GM18511 (cell line): ENCODE data around the gene SCAF1.

ENCODE experiments used
- ATAC-seq: cut with Tn5 transposase; IDR thresholded peaks from one replicate; pipeline ENCODE4 v1.9.1; 2021; ENCODE audit warnings: mild to moderate bottlenecking, moderate library complexity; ENCODE audit not compliant: unreplicated experiment

The SCAF1 gene

GRCh38 chr19:49662011-49662410 lies 20.0 kb downstream of the SCAF1 start:
- ATAC-seq = no peak

GRCh38 chr19:49663224-49663623 lies 21.2 kb downstream of the SCAF1 start:
- ATAC-seq = no peak

GRCh38 chr19:49664171-49665035 lies 22.4 kb downstream of the SCAF1 start:
- no peak for ATAC-seq

DNA sequence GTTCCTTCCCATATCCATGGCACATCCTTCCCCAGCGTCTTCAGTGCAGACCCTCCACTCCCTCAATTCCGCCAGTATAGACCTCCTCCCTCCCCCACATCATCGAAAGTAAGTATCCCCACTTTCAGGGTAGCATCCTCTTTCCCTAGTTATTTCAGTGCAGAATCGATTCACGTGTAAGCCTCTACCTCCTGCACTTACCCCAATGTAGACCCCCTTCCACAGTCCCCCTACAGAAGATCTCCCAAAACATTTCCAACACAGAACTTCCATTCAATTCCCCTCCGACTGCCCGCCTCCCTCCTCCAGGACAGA lies 23.0 kb downstream of the SCAF1 start:
- ATAC-seq = no peak

DNA sequence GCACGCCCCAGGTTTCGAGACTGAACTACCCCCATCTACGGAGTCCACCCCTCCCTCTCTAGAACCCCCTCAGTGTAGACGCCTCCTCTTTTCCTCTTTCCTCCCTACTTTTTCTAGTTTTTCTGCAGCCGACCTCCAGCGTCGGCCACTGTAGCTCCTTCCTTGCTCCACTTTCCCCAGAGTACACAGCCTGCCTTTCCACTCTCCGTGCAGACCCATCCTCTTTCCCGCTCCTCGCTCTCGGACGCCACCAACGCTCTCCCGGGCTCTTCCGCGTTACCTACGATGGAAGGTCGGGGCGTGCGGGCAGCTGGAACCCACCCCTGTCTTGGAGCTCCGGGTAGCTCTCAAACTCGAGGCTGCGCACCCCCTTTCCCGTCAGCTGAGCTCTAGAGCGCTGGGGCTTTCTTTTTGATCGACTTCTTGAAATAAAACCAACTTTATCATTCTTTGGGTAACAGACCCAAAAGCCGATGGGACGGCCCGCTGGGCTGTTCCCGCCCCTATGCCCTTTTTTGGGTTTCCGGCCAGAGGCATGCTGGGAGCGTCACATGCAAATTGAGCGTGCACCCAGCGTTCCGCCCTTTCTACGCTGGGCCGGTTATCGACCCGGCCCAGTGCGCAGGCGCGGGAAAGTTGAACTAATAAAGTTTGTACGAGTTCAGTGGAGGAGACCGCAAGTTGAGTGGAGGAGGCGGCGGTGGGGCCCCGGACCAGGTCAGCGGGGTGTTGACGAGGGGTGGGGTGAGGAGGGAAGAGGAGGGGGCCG lies 23.5 kb downstream of the SCAF1 start, which contains the start of the genes BCL2L12 and IRF3:
Gene BCL2L12, plus strand, starts transcription at position 583 of the 769 bp plus-strand sequence. CDS start 760 bp downstream, outside the sequence.
Gene IRF3, minus strand, starts transcription at position 507 of the 769 bp plus-strand sequence. CDS start 1,019 bp downstream, outside the sequence.
- peak; percentile 80 for ATAC-seq

DNA sequence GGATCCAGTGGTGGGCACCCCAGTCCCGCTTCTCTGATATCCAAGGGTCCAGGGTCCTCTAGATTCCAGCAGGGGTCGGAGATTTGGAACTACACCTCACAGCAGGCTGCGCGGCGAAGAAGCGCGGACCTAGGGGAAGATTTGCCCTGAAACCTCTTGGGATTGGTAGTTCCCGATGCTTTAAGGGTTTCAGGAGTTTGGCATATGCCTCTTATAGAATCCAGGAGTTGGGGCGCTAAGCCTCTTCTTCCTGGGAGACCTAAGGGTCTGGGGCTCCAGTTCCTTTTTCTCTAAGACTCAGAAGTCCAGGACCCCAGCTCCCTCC lies 24.1 kb downstream of the SCAF1 start:
- ATAC-seq = no peak

DNA sequence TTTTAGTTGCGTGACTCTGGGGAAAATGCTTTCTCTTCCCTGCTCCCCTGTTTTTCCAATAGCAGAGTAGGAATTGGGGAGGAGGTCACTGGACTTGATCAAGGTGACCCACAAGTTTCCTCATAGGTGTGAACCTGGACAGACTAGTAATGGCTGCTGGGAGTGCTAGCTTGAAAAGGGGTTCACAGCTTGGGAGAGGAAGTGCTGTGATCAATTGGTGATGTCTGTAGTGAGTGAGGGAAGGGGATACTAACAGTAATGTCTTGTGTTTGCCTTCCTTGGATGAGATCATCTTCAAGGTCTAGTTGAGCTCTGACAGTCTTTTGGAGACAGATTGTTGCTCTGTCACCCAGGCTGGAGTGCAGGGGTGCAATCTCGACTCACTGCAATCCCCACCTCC lies 25.5 kb downstream of the SCAF1 start:
- ATAC-seq = no peak

DNA sequence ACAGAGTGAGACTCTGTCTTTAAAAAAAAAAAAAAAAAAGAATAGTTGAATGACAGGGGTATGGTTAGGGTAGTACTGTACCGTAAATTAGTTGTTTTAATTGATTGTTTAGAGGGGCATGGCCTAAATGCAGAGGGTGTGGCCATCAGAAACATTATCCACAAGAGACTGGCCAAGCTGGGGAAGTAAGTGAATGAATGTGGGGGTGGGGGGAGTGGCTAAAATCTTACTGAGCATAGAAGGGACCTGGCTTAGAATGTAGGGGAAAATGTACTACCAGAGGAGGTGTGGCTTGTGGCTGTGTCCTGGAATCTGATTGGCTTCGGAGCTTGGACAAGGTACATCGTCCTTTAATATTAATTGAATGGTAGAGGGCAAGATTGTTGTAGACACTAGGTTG lies 27.5 kb downstream of the SCAF1 start:
- no peak for ATAC-seq

DNA sequence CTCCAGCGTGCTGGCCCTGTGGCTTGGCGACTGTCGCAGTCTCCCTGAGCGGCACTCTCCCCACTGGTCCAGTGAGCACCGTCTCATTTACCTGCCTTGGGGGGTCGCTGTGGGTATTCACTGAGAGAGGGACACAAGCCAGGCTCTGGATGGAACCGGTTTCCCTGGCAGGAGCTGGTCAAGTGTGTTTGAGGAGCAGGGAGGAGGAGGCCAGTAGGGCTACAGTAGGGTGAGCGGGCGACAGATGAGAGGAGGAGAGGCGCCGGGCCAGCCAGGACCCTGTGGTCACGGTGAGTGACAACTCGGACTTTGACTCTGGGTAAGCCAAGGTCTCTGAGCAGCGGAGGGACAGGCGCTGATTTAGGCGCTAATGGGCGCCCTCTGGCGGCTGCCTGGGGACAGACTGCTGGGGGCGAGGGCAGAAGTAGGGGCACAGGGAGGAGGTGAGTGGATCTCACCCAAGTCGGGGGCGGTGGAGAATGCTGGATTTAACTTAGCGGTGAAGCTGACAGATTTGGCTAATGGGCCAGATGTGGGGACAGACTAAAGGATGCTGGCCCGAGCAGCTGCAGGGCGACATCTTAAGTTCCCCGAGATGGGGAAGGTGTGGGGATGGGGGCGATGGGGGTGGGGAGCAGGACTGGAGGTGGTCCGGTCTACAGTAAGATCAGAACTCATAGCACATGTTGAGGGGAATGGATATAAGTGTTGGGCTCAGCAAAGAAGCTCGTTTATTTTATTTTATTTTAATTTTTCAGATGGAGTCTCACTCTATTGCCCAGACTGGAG lies 30.3 kb downstream of the SCAF1 start:
- no peak for ATAC-seq

- peak; percentile 28 for ATAC-seq
These were observed 34.3 kb downstream of the SCAF1 start for GRCh38 chr19:49676136-49676783.

GRCh38 chr19:49676784-49677230 lies 34.8 kb downstream of the SCAF1 start:
- ATAC-seq = peak; percentile 77

GRCh38 chr19:49677231-49677900 lies 35.4 kb downstream of the SCAF1 start, which contains the start of gene PRMT1:
TSS of gene PRMT1 (plus strand) at chr19:49677271. CDS start at chr19:49677281, 10 bp downstream.
- no peak for ATAC-seq

GRCh38 chr19:49677901-49678674 lies 36.1 kb downstream of the SCAF1 start:
- ATAC-seq = no peak

- ATAC-seq = no peak
These were observed 37.2 kb downstream of the SCAF1 start for GRCh38 chr19:49678985-49679770.

GRCh38 chr19:49679771-49680413 lies 37.9 kb downstream of the SCAF1 start:
- no peak for ATAC-seq

GRCh38 chr19:49680421-49681351 lies 38.7 kb downstream of the SCAF1 start:
- ATAC-seq = no peak

DNA sequence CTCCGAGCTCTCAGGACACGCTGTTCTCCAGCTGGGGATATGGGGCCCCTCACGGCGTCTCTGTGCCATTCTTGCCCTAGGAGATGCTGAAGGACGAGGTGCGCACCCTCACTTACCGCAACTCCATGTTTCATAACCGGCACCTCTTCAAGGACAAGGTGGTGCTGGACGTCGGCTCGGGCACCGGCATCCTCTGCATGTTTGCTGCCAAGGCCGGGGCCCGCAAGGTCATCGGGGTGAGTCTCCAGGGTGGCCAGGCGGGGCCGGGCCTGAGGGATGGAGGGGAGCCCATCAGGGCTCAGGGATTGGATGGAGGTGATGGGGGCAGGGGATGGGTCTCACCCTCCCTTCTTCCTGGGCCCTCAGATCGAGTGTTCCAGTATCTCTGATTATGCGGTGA lies 39.8 kb downstream of the SCAF1 start:
- ATAC-seq = no peak
